M059J (cell line): ENCODE results near the gene MID1. TPM values are rescaled to one million over a fixed set of nuclear protein-coding genes. Genes with fewer than 3 reads are reported as not detected.

Source experiments
- DNase-seq: peaks from one replicate; pipeline ENCODE4 v3.0.0-alpha.2; 2012; ENCODE audit warnings: low read depth
- total RNA-seq: library from RNA; depleted of rRNA; stranded (reverse); fragments of >200 nt; shearing (Covaris generic); gene quantifications from 2 replicates; pipeline ENCODE4 v1.2.3, GENCODE V29; 2014; rRNA removed

MID1 gene, protein sequence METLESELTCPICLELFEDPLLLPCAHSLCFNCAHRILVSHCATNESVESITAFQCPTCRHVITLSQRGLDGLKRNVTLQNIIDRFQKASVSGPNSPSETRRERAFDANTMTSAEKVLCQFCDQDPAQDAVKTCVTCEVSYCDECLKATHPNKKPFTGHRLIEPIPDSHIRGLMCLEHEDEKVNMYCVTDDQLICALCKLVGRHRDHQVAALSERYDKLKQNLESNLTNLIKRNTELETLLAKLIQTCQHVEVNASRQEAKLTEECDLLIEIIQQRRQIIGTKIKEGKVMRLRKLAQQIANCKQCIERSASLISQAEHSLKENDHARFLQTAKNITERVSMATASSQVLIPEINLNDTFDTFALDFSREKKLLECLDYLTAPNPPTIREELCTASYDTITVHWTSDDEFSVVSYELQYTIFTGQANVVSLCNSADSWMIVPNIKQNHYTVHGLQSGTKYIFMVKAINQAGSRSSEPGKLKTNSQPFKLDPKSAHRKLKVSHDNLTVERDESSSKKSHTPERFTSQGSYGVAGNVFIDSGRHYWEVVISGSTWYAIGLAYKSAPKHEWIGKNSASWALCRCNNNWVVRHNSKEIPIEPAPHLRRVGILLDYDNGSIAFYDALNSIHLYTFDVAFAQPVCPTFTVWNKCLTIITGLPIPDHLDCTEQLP
- 30.9 and 44.1 TPM in 2 replicates for total RNA-seq

DNA sequence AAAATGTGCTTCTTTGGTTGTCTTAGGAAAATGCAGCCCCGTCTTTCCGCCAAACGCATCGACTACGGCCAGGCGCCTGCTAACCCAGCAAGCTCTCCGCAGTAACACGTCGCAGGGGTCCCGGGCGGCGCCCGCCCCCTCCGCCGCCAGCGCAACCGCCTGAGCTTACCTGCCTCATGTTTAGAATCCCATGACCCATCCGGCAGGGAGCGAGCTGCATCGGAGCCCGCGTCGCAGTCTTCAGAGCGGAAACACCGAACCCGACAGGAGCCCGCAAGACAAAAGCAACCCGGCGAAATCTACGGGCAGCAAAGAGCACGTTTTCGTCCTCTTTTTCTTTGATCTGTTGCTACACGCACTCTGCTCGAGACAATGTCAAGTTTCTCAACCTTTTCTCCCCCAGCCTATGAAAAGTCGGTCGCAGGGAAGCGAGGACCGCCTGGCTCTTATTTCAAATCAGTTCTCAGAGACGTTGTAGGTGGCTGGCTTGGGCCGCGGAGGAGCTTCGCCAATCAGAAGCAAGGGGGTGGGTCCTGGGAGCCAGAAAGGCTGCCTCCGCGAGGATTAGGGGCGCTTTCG is at the start of gene MID1:
MID1 (minus strand) TSS at position 465 of the 579 bp plus-strand sequence. CDS start 53,038 bp downstream, outside the sequence.
- DNase-seq: peak; percentile 90

DNA sequence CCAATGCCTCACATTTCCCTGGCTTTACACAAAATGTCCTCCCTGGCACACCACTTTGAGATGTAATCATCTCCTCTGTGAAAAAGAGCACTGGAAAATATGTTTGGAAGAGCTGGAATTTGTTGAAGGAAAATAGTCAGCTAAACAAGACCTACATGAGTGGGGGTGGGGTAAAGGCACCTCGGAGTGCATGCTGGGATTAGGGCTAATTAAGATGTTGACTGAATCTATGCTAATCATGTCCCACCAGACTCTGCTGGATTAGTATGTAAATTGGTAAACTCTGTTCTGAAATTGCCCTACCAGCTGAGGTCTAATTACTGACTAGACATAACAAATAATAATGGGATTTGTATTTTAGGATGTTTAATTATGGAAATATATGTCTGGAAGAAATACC is 46.8 kb upstream of the MID1 start:
- no peak for DNase-seq

DNA sequence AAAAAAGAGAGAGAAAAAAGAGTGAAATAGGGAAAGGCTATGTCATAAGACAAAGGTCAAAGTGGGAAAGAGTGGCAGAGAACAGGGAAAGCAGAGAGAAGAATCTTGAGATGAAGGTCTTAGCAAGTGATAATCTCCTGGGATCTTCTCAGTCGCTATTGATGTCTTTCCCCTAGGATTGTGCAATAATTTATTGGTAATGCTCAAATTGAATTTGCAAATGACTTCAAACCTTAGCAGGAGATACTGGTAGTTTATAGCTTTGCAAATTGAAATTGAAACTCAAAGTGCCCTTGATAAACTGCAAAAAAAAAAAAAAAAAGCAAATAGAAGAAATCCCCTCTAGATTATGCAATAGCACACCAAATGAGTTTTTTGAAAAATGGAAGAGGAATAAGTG is 45.7 kb upstream of the MID1 start:
- DNase-seq: no peak

DNA sequence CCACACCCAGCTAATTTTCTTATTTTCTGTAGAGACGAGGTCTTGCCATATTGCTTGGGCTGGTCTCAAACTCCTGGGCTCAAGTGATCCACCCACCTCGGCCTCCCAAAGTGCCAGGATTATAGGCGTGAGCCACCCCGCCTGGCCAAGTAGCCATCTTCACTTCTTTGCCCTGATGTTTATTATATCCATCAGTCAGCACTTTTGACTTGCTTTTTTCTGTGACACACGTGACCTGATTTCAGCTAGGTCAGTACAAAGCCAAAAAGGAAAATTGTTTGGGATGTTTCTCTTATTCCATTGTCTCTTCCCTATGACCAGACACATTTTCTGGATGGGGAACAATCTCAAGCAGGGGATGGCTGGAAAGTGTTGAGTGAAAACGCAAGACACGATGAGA is 45.3 kb upstream of the MID1 start:
- no peak for DNase-seq

DNA sequence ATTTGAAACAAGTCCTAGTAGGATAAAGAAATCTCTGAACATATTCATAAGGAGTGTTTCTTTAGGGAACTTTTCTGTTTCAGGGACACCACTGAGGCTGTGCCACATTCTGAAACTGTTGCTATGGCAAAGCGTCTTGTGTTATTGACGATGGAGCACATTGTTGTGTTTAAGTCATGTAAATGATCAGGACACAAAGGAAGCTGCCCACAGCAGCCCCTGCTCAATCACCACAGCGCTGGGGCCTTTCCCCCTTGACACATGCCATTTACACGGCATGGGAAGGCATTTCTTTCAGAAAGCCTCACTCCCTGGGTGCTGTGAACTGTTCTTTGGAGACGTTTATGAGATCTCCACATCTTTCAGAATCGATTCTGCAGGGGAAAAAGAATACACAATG is 39.8 kb upstream of the MID1 start:
- DNase-seq: no peak

DNA sequence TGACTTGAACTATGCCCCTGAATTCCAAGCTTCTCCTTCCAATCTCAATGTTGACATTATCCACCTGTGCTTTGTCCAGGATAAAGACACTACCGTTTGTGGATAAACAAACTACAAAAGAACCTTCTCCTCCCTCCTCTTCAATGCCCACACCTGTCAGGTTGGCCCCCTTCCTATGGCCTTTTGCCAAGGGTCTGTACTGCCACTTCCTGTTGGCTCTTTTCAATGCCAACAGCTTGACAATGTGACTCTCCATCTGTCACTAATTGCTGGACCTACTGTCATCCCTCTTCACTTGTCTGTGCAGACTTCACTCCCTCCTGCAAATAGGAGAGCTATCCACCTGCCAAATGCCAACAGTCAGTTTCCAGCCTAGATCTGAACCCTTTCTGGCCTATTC is 35.8 kb upstream of the MID1 start:
- no peak for DNase-seq

DNA sequence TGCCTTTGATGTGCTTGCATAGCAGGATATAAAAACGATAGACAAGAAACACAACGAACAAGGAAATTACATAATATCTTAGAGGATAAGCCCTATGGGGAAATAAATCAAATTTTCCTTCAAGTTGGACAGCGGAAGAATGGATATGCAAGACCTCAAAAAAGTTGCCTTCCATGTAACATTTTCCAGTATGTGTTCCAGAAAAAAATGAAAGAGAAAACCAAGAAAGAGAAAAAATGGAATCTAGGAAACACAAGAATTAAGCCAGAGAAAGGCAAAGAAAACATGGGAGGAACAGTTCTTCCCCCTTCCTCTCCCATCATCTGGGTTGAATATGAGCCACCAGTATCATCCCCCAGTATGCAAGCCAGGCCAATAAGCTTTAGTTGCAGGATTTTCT is 34.6 kb upstream of the MID1 start:
- no peak for DNase-seq

DNA sequence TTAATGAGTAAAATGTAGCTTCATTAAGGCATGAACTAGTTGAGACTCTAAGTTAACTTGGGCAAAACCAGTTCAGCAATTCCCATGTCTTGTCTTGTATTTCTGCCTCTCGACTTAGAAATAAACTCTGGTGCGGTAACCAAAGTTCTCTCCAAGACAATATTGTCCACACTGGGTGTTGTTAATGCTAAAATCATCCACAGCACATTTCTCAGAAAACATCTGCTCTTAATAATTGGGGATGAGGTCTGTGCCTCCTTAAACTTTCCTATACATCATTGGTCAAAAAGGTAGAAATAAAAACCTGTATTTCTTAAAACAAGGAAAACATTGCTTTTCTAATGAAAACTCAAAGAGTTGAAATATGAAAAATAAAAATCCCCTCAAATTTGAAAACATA is 32.9 kb upstream of the MID1 start:
- DNase-seq: no peak

DNA sequence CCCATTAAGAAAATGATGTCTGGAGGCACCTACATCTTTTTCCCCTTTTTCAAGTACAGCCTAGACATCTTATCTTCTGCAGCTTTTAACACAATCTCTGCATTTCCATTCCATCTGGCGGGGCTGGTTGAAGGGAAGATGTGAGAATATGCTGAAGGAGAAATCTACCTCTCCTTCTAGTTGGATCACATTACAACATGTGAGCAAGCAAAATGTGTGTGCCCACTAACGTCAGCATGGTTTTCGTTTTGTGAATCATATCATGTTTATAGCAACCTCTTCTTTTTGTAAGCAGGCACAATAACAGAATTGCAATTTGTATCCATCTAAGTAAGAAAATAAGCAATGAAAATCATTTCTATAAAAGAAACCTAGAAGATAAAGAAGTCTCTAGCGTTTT is 28.9 kb upstream of the MID1 start:
- no peak for DNase-seq

DNA sequence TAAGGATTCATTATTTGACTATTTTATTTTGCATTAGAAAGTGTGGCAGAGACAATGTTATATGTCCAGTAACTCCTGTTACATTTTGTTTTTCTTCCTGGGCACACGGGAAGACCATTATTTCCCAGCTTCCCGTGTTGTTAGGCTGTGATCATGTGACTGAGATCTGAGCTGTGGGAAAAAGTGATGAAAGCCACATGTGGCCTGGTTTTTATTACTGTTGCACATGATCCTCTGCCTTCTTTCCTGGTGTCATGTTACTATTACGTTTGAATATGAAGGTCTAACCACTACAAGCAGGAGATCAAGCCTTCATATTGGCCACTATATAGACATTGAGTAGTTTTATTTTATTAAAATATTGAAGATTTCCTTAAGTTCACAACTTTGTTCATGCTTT is 28.2 kb upstream of the MID1 start:
- no peak for DNase-seq

DNA sequence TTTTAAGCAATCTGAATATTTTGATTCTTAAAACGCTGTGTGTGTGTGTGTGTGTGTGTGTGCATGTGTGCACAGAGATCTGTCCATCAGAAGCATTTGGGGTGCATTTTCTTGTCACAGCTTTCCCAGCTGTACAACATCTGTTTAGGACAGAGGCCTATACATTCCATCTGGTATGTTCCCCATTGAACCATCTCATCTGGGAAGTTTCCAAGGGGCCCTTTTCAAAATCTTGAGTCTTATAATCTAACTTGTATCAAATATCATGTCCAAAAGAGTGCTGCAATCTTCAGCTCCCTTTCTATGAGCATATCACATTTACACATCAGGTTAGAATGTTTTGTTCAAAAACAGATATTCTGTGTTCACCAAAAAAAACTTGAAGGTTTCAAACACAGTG is 16.5 kb upstream of the MID1 start:
- no peak for DNase-seq

DNA sequence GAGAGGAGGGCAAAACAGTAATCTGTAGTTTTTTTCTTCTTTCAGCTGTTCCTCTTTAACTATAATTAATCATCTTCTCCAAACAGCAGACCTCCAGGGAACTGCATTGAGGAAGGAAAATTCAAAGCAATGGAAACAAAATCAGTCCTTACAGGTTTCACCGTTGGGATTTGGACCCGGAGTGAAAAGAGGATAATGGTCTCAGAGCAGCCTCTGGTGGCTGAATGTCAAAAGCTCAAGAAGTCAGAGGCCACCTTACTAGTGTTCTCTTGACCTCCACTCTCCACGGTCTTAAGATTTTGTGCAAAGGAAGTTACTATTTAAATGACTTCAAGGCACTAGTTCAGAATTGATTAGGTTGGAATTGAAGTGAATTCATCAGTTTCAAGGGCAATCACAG is 16.0 kb upstream of the MID1 start:
- peak; percentile 81 for DNase-seq

DNA sequence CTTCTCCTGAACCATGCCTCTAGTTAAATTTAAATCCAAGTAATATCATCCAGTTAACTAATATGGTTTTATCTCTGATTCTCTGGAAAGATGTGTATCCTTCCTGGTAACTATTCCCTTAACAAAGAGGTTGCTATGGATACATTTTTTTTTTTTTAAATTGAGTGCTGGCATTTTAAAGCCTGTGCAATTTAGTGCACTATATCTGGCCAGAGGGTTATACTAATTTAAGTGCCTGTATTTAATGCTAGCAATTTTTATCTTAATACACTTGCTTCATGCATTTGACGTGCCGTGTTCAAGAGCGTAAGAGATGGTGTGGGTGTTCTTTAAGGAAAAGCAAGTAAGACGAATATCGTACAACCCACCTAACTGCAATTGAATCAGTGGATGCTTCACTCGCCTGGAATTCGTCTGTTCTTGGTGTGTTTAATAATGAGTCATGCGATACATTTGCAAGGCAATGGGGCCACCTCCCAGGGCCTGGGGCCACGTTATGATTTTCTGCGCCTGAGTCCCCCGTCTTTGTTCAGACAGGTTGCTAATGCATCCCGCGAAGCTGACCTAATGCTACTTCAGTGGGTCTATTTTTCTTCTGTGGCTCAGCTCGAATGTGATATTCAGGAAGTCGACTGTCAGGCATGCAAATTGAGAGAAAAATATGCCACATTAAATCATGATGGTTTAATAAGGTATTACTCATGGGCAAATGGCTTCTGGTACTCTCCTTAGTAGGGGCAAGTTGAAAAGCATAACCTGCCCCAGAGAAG is 14.2 kb upstream of the MID1 start:
- peak; percentile 97 for DNase-seq

DNA sequence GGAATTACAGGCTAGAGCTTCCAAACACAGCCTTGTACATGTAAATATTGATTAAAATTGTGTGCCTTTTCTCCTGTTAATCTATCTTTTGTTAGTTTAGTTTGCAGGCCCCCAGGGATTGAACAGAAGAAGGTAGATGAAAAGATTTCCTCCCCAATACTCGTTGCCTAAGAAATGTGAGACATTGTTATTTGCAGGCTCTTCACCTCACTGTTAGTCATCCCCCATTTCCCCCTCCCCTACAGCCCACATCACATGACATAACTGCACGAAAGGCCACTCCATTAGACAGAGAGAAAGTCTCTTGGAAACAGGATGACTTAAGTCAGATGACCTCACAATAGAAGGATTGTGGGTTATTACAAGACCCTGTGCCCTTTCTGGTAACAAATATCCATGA is 13.3 kb upstream of the MID1 start:
- DNase-seq: peak; percentile 95

DNA sequence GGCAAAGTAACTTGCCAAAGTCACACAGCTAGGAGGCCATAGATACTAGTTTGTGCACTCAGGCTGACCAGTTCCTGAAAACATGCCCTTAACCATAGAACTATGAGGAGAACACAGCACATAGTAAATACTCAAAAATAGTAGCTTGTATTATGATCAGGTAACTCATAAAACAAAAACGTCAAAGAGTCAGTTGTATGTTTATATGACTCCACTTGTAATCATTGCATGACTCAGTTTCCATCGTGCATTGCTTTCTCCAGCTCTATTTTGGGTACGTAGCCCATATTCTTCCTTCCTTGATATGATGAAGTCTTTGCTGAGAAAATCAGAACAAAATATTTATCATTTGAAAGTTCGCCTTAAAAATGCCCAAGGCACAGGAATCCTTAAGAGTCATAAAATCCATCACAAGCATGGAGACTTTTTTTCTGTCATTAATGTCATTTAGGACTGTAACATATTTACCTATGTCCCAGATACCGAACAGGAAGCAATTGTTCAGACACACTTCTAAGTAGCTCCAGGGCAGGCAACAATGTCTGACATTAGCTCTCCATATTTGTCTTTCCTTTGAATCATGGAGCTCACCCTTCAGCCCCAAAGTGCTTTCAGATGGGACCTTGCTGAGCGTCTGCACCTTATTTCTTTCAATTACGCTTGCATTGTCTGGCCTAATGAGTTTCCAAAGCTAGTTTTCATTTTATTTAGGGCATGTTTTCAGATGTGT is 11.2 kb upstream of the MID1 start:
- peak; percentile 45 for DNase-seq

DNA sequence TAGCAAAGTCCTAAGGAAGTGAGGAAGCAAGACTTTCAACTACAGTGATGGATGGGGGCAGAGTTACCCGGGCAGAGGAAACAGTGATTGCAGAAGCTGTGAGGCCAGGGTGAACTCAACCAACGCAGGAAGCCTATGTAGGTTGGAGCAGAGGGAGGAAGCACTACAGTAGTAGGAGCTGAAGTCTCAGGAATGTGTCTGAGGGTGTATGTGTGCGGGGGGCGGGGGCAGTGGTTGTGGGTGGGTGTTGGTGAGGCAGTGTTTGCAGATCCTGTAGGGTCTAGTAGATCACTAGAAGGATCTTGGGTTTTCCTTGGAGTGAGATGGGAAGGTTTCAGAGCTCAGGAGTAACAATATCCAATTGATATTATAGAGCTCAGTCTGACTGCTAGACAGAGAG is 9.9 kb upstream of the MID1 start:
- peak; percentile 36 for DNase-seq

DNA sequence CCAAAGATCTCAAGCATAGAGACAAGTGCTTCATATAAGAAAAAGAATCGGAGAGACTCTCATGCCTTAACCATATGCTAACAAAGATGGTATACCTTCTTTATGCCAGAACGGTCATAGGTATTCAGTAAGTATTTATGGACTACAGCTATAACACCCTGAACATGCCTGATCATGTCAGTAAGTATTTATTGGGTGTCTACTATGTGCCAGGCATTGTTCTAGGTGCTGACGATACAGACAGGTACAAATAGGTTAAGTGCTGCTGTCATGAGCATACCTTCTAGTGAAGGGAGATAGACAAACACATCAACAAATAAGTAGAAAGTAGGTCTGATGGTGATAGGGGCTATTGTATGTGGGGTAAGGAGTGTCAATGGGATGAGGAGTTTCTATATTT is 9.5 kb upstream of the MID1 start:
- DNase-seq: no peak

DNA sequence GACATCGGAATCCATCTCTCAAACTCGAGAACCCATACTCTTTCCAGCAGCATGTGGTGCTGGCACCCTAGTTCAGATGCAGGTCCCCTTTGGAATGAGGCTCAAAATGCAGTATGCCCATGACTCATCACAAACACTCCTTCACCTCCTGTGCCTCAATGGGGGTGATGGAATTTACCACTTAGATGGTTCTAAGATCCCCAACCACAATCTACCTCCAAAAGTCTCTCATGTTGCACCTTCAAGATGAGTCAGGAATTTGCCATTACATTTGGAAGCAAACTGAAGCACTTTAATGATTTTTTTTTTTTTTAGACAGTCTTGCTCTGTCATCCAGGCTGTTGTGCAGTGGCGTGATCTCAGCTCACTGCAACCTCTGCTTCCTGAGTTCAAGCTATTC is 8.5 kb upstream of the MID1 start:
- peak; percentile 95 for DNase-seq

DNA sequence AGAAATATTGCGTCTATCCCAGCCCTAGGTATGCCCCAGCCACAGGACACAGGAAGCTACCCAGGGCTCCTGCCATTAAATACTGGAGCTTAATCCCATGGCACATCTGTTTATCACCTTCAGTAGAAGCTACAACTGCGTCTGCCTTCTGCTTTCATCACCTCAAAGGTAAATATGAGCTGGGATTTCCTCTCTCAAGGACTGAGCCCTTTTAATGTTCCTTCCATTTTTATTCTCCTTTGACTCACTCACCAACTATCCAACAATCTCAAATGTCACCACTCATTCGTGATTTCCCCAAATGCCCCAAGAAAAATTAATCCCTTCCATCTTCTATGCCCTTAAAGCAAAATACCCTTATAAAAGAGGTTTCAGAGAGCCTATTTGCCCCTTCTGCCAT is 1.8 kb upstream of the MID1 start:
- DNase-seq: peak; percentile 59

DNA sequence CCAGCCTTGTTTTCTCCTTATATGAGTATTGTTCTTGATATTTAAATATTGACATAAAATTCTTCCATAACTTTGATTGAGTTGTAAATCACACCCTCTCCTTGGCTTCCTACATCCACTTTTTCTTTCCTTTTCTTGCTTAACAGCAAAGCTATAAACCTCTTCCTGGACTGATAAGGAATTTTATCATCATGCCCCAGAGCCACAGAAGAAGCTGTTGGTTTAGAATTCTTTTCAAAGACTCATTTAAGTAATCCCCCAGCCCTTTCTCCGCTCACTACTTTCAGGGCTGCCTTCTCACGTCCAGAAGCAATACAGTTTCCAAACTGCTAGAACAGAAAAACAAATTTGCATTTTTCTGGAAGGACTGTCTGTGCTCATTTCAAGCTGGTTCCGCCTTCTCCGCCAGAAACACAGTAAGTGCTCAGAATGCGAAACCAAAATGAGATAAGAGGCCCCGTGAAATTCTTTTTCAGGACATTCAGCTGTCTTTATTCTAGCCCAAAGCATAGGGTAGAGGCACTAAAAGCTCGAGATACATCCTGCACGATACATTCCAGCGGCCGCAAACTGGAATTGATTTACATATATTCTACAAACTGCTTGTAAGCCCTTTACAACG is 849 bp downstream of the MID1 start:
- peak; percentile 39 for DNase-seq

DNA sequence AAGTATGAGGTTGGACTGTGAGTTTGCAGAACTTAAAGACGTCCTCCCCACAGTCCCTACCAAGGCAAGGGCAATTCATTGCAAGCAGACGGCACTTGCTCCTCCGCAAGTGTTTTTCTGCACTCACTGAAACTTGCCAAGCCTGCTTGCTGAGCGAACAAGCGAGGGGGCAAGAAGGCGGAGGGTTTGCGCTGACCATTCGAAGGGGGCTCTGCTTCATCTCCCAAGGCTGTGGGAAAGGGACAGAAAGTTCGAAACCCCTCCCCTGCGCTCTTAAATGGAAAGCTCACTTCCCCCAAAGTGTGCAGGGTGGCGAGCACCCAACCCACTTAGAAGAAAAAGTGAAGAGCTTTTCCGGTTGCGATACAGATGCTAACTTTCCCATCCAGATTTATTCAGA is 1.4 kb downstream of the MID1 start:
- peak; percentile 31 for DNase-seq
